ENCODE data around the gene AGPAT2. TPM values are rescaled to one million over a fixed set of nuclear protein-coding genes. Genes with fewer than 3 reads are reported as not detected.

AGPAT2 gene
- total RNA-seq, 1 donor from 2014 or later: 36.4 TPM

DNA sequence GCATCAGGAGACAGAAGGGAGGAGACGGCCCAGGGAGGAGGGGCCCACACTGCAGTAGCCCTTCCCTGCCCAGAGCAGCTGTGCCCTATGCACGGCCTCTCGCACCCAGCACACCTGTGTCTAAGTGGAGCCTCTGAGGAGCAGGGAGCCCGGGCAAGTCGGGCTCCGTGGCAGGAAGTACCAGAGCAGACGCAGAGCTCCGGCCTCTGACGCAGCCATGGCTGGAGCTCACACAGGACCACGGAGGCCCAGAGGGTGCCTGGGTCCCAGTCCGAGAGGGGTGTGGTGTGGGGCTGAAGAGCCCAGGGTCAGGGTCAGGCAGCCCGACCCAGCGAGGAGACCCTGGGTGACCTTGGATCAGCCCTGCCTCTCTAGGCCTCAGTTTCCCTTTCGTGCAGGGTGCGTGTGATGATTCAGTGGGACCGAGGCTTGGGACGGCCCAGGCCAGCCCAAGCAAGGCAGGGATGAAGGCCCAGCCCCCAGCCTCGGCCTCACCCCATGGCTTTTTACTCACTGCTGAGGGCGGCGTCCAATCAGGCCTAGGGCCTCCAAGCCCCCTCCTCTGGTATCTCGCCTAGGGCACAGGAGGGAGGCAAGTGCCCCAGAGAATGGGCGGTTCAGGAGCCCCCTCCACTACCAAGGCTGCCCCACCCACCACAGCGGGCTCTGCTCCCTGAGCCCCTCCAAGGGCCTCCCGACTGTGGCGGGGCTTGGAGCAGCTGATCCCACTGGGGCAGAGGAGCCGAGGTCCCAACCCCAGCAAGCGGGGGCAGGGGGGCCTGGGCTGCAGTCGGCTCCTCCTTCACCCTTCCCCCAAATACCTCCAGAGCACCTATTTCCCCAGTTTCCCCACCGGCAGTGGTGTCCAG lies 4.3 kb upstream of the AGPAT2 start:
- DNase-seq (ENCODE audit: extremely low spot score, unreplicated experiment): no peak
- Mint-ChIP-seq H3K36me3 (ENCODE audit: unreplicated experiment) (no peaks in the 10 kb centered on the region), H3K27ac (ENCODE audit: unreplicated experiment) (no peak overlapping the region), H3K9me3 (ENCODE audit: unreplicated experiment) (no peaks in the 10 kb centered on the region), H3K4me3 (ENCODE audit: unreplicated experiment) (no peak overlapping the region), H3K27me3 (ENCODE audit: unreplicated experiment) (no peaks in the 10 kb centered on the region), H3K4me1 (ENCODE audit: unreplicated experiment) (peaks cover 9% of the 10 kb centered on the region)
- TF ChIP-seq, protein P1, sequence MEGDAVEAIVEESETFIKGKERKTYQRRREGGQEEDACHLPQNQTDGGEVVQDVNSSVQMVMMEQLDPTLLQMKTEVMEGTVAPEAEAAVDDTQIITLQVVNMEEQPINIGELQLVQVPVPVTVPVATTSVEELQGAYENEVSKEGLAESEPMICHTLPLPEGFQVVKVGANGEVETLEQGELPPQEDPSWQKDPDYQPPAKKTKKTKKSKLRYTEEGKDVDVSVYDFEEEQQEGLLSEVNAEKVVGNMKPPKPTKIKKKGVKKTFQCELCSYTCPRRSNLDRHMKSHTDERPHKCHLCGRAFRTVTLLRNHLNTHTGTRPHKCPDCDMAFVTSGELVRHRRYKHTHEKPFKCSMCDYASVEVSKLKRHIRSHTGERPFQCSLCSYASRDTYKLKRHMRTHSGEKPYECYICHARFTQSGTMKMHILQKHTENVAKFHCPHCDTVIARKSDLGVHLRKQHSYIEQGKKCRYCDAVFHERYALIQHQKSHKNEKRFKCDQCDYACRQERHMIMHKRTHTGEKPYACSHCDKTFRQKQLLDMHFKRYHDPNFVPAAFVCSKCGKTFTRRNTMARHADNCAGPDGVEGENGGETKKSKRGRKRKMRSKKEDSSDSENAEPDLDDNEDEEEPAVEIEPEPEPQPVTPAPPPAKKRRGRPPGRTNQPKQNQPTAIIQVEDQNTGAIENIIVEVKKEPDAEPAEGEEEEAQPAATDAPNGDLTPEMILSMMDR (IDR thresholded peaks at IDR 0.05): no peak

DNA sequence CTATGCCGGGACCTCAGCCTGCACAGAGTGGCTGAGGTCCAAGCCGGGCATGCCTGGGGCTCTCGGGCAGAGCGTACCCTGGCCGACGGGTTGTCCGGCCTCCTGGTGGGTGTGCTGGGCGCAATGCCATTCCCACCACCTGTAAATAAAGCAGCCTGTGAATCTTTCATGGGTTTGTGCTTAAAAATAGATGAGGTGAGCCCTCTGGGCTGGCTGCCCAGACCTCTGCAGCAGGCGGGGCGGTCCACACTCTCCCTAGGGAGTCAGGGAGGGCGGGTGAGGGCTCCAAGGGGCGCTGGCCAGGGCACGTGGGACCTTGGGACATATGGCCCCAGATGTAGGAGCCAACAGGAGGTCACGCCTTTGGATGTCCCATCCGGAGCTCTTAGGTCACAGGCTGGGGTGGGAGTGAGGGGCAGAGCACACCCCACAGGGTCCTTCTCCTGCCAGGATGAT lies 3.6 kb upstream of the AGPAT2 start:
- Mint-ChIP-seq H3K9me3 (ENCODE audit: unreplicated experiment) (no peaks in the 10 kb centered on the region), H3K4me3 (ENCODE audit: unreplicated experiment) (no peak overlapping the region), H3K27me3 (ENCODE audit: unreplicated experiment) (no peaks in the 10 kb centered on the region), H3K36me3 (ENCODE audit: unreplicated experiment) (no peaks in the 10 kb centered on the region), H3K27ac (ENCODE audit: unreplicated experiment) (no peak overlapping the region), H3K4me1 (ENCODE audit: unreplicated experiment) (peaks cover 14% of the 10 kb centered on the region)
- no peak for DNase-seq (ENCODE audit: extremely low spot score, unreplicated experiment)
- TF ChIP-seq, protein P1 (IDR thresholded peaks at IDR 0.05): no peak

DNA sequence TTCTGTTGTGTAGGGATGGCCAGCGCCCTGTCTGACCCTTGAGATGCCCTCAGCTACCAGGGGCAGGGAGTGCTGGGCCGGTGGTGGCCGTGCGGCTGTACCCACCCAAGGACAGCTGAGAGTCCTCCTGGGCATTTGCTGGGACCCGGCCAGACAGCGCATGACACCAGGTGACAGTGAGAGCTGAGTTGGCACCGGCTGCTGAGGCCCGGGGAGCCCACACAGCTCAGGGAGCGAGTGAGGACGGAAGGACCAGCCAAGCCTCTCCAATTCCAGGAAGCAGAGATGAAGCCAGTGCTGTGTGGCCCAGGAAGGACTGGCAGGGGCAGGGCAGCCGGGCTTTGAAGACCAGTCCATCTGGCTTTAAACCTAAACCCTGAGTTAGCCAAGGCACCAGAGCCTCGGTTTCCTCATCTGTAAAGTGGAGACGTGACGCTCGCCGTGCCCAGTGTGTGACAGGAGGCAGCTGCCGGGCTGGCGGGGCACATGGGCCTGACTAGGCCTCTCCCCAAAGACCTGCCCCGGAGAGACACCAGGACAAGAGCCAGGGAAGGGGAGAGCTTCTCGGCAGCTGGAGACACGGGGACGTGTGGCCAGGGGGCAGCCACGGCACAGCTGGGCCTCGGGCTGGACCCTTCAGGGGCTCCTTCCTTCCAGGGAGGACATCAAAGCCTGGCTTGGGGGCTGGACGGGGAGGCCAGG lies 3.0 kb upstream of the AGPAT2 start:
- Mint-ChIP-seq H3K36me3 (ENCODE audit: unreplicated experiment) (no peaks in the 10 kb centered on the region), H3K9me3 (ENCODE audit: unreplicated experiment) (no peaks in the 10 kb centered on the region), H3K27ac (ENCODE audit: unreplicated experiment) (no peak overlapping the region), H3K4me3 (ENCODE audit: unreplicated experiment) (no peak overlapping the region), H3K4me1 (ENCODE audit: unreplicated experiment) (peaks cover 13% of the 10 kb centered on the region), H3K27me3 (ENCODE audit: unreplicated experiment) (no peaks in the 10 kb centered on the region)
- TF ChIP-seq, protein P1 (IDR thresholded peaks at IDR 0.05): no peak
- no peak for DNase-seq (ENCODE audit: extremely low spot score, unreplicated experiment)

DNA sequence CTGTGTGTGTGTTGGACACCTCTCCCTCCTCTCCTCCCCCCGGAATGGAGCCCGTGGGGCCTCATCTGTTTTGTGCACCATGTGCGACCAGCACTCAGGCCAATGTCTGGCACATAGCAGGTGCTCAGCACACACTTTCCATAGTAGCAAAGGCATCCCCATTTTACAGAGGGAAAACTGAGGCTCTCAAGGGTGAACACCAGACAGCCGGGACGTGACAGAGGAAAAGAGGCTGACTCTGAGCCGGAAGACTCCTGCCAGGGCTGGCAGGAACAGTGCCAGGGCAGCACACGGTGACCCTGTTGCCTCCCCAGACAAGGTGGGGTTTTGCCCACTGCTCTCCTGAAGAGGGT lies 1.8 kb upstream of the AGPAT2 start:
- no peaks in the 10 kb centered on the region for H3K9me3 Mint-ChIP-seq (ENCODE audit: unreplicated experiment)
- TF ChIP-seq, protein P1 (IDR thresholded peaks at IDR 0.05): no peak
- H3K4me3 Mint-ChIP-seq (ENCODE audit: unreplicated experiment): no peak overlapping the region
- DNase-seq (ENCODE audit: extremely low spot score, unreplicated experiment): no peak
- H3K27me3 Mint-ChIP-seq (ENCODE audit: unreplicated experiment): no peaks in the 10 kb centered on the region
- peaks cover 13% of the 10 kb centered on the region for H3K4me1 Mint-ChIP-seq (ENCODE audit: unreplicated experiment)
- H3K36me3 Mint-ChIP-seq (ENCODE audit: unreplicated experiment): no peaks in the 10 kb centered on the region
- no peak overlapping the region for H3K27ac Mint-ChIP-seq (ENCODE audit: unreplicated experiment)

Measured in osteocyte (in vitro differentiated cells).